Large intestine (tissue), 3 donors: Measurements from ENCODE around the gene WWOX. TPM values are rescaled to one million over a fixed set of nuclear protein-coding genes. Genes with fewer than 3 reads are reported as not detected.

Experiments used
- DNase-seq, 2 donors: peaks; one replicate each; pipeline versions ENCODE4 v3.0.0 to v3.0.0-alpha.2; 2013
- H3K27ac ChIP-seq: one replicate; pipeline ENCODE4 v1.5.1; 2013; ENCODE audit warnings: low read length
- H3K27me3 ChIP-seq: 2 replicates; pipeline ENCODE4 v1.6.1; 2013; ENCODE audit warnings: low read length; ENCODE audit not compliant: control insufficient read depth, insufficient read depth
- H3K36me3 ChIP-seq: 2 replicates; pipeline ENCODE4 v1.6.1; 2013; ENCODE audit warnings: low read length; ENCODE audit not compliant: control insufficient read depth, insufficient read depth
- H3K4me1 ChIP-seq: one replicate; pipeline ENCODE4 v1.6.1; 2013; ENCODE audit warnings: low read length; ENCODE audit not compliant: control insufficient read depth, insufficient read depth
- H3K4me3 ChIP-seq: one replicate; pipeline ENCODE4 v1.5.1; 2013; ENCODE audit warnings: low read length
- H3K9me3 ChIP-seq: one replicate; pipeline ENCODE4 v1.6.1; 2013; ENCODE audit warnings: mild to moderate bottlenecking, low read depth, low read length, moderate library complexity; ENCODE audit not compliant: control insufficient read depth
- whole genome bisulfite sequencing: methylation state at CpG from one replicate; pipeline ENCODE4 v1.1.5; 2013; ENCODE audit warnings: low lambda C conversion rate; ENCODE audit not compliant: insufficient coverage; 5-methylcytosine and 5-hydroxymethylcytosine counted together
- polyA plus RNA-seq: library from polyadenylated mRNA; unstranded; fragments of 120-200 nt; gene quantifications from one replicate; pipeline ENCODE4 v1.2.1, GENCODE V29; 2013

The WWOX gene
- polyA plus RNA-seq, 1 donor = 16.2 TPM

- Histone ChIP-seq H3K4me1 (no peaks in the 10 kb centered on the region), H3K9me3 (peaks cover 4% of the 10 kb centered on the region), H3K27me3 (no peaks in the 10 kb centered on the region), H3K4me3 (no peak overlapping the region), H3K27ac (no peak overlapping the region), H3K36me3 (no peaks in the 10 kb centered on the region)
- DNase-seq = peak in 1 of 2 donors; percentile 53
- whole genome bisulfite sequencing = 60% methylated on average over 1 of the region's 8 CpGs
Measured at GRCh38 chr16:78925083-78925767, 825.8 kb downstream of the WWOX start.

- Histone ChIP-seq H3K27me3 (no peaks in the 10 kb centered on the region), H3K27ac (no peak overlapping the region), H3K4me1 (no peaks in the 10 kb centered on the region), H3K4me3 (no peak overlapping the region), H3K9me3 (peaks cover 4% of the 10 kb centered on the region), H3K36me3 (no peaks in the 10 kb centered on the region)
- no peak for DNase-seq
- no CpG with 5 or more reads among the region's 5 CpGs for WGBS
Measured at GRCh38 chr16:78926723-78927210, 827.3 kb downstream of the WWOX start.

DNA sequence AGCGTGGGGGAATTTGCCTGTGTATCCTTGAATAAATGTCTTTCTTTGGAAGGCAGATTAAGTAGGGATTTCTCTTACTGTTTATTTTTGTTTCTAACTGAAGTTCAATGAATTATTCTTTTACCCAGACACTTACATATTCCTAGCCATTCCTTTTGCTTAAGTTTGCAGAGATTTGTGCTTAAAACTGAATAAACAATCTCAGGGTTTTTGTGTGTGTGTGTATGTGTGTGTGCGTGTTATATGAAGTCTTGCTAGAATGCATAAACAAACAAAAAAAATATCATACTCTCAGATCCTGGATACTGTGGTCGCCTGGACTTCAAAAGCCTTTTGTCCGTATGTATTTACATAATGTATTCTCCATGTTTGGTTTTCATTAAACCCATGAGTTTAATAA lies 828.3 kb downstream of the WWOX start:
- 100% methylated on average over 1 of the region's 4 CpGs for WGBS
- H3K27me3 ChIP-seq = no peaks in the 10 kb centered on the region
- H3K36me3 ChIP-seq = no peaks in the 10 kb centered on the region
- H3K27ac ChIP-seq = no peak overlapping the region
- no peaks in the 10 kb centered on the region for H3K4me1 ChIP-seq
- no peak overlapping the region for H3K4me3 ChIP-seq
- no peak for DNase-seq
- no peaks in the 10 kb centered on the region for H3K9me3 ChIP-seq

DNA sequence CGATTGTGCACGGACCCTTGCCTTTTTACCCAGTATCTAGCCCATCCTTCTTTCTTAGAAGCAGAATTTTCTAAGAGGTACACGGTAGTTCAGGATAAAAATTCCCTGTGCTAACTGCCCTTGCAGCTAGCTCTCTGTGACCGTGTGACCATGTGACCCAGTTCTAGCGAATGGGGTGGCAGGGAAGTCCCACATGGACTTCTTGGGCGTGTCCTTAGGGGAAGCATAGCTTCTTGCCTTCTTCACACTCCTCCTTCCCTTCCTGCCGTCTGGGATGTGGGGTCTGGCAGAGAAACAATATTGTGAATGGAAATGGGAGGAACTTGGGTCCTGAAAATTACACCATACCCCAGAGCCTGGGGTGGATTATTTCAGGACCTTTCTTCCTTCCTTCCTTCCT lies 830.4 kb downstream of the WWOX start:
- Histone ChIP-seq H3K36me3 (no peaks in the 10 kb centered on the region), H3K27ac (no peak overlapping the region), H3K4me1 (no peaks in the 10 kb centered on the region), H3K4me3 (no peak overlapping the region), H3K9me3 (no peaks in the 10 kb centered on the region), H3K27me3 (no peaks in the 10 kb centered on the region)
- WGBS = 100% methylated on average over 1 of the region's 7 CpGs
- no peak for DNase-seq

GRCh38 chr16:78930561-78930960 lies 831.1 kb downstream of the WWOX start:
- 83% methylated on average over 1 of the region's 4 CpGs for WGBS
- Histone ChIP-seq H3K4me1 (no peaks in the 10 kb centered on the region), H3K27ac (no peak overlapping the region), H3K27me3 (no peaks in the 10 kb centered on the region), H3K4me3 (no peak overlapping the region), H3K36me3 (no peaks in the 10 kb centered on the region), H3K9me3 (no peaks in the 10 kb centered on the region)
- no peak for DNase-seq

DNA sequence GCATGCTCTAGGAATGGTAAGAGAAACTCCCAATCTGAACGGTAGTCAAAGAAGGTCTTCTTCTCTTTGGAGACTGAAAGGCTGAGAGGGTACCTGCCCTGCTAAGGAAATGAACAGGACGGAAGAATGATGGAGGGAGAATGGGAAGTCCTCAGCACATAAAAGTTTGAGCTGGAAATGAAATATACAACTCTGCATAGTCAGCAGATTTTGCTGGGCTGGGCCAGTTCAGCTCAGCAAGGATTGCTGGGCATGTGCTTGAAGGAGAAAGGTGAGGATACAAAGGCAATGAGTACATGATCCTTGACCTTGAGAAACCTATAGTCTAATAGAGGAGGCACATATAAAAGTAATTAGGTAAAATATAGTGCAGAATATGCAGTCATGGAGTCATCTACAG lies 831.8 kb downstream of the WWOX start:
- H3K9me3 ChIP-seq = no peaks in the 10 kb centered on the region
- no peak overlapping the region for H3K27ac ChIP-seq
- DNase-seq = no peak
- no peaks in the 10 kb centered on the region for H3K27me3 ChIP-seq
- H3K4me1 ChIP-seq = no peaks in the 10 kb centered on the region
- H3K36me3 ChIP-seq = no peaks in the 10 kb centered on the region
- no CpG with 5 or more reads among the region's 2 CpGs for WGBS
- no peak overlapping the region for H3K4me3 ChIP-seq

GRCh38 chr16:78931678-78932077 lies 832.2 kb downstream of the WWOX start:
- no CpG with 5 or more reads among the region's 4 CpGs for WGBS
- no peak for DNase-seq
- H3K27ac ChIP-seq = no peak overlapping the region

GRCh38 chr16:78932355-78932943 lies 833.0 kb downstream of the WWOX start:
- no CpG with 5 or more reads among the region's 9 CpGs for WGBS
- no peaks in the 10 kb centered on the region for H3K27me3 ChIP-seq

More at GRCh38 chr16:78931678-78932077, 832.2 kb downstream of the WWOX start:
- Histone ChIP-seq H3K9me3 (no peaks in the 10 kb centered on the region), H3K4me1 (no peaks in the 10 kb centered on the region), H3K36me3 (no peaks in the 10 kb centered on the region), H3K27me3 (no peaks in the 10 kb centered on the region), H3K4me3 (no peak overlapping the region)

DNA sequence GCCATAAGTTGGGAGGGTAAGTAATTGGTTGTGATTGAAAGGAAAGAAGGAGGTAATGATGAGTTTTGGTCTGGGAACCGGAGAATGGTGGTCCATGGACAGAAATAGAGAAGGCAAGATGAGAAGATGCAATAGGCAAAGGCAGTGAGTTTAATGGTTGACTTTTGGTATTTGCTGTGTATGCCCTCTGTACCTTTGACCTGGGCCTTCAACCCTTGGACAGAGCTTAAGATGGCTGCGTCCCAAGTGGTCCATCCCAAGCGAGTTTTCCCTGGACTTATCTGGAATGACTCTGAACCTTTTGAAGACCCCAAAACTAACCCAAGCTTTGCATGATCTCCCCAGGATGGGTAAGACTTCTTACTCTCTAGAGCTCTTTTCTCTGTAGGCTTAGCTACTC lies 836.6 kb downstream of the WWOX start:
- H3K4me1 ChIP-seq = no peaks in the 10 kb centered on the region
- H3K4me3 ChIP-seq = no peak overlapping the region
- no peaks in the 10 kb centered on the region for H3K27me3 ChIP-seq
- H3K27ac ChIP-seq = no peak overlapping the region
- no peaks in the 10 kb centered on the region for H3K9me3 ChIP-seq
- WGBS = 100% methylated on average over 1 of the region's 3 CpGs
- no peaks in the 10 kb centered on the region for H3K36me3 ChIP-seq
- DNase-seq = no peak

More at GRCh38 chr16:78932355-78932943, 833.0 kb downstream of the WWOX start:
- H3K4me3 ChIP-seq = no peak overlapping the region
- no peaks in the 10 kb centered on the region for H3K36me3 ChIP-seq
- no peak overlapping the region for H3K27ac ChIP-seq
- no peak for DNase-seq
- H3K9me3 ChIP-seq = no peaks in the 10 kb centered on the region
- H3K4me1 ChIP-seq = no peaks in the 10 kb centered on the region

GRCh38 chr16:78939597-78939996 lies 840.1 kb downstream of the WWOX start:
- no peak for DNase-seq
- no peak overlapping the region for H3K27ac ChIP-seq
- no peaks in the 10 kb centered on the region for H3K36me3 ChIP-seq
- H3K4me1 ChIP-seq = no peaks in the 10 kb centered on the region
- H3K4me3 ChIP-seq = no peak overlapping the region
- H3K27me3 ChIP-seq = no peaks in the 10 kb centered on the region
- WGBS = 100% methylated on average over 1 of the region's 6 CpGs
- H3K9me3 ChIP-seq = no peaks in the 10 kb centered on the region
